ENCODE results near the gene GNB1. TPM values are rescaled to one million over a fixed set of nuclear protein-coding genes. Genes with fewer than 3 reads are reported as not detected.
A peak's percentile ranks its signal among the peaks of the same experiment; 100 is the strongest.

Gene GNB1
- total and polyA plus RNA-seq, 10 of the 15 experiments (the other 5 are each of a cell fraction or from before 2014, with no cell fraction given), result 23.0 to 392 (median 93.9) TPM

GRCh38 chr1:1910651-1911331 is 19.9 kb upstream of the GNB1 start (continued):
- TF ChIP-seq PBX3 (IDR thresholded peaks at IDR 0.05; ENCODE audit: insufficient replicate concordance, low read depth, low read length) (no peak), KAT2A (conservative IDR thresholded peaks at IDR 0.05; ENCODE audit: control insufficient read depth, low read depth, low read length) (no peak), CBX3 (IDR thresholded peaks at IDR 0.05; ENCODE audit: borderline replicate concordance, low read depth) (no peak), SKIL (IDR thresholded peaks at IDR 0.05; ENCODE audit: low read depth, poor library complexity, severe bottlenecking) (no peak), SUPT20H (IDR thresholded peaks at IDR 0.05; ENCODE audit: borderline replicate concordance, control insufficient read depth, low read depth, low read length) (no peak)

- H3K9me3 ChIP-seq (replicated peaks; ENCODE audit: control insufficient read depth, insufficient read depth, low read length), result no peaks in the 10 kb centered on the region
- ChIA-PET CTCF (interaction anchor here (1.0 to 2.5 kb wide), 5 partner anchors 13 to 232 kb away, joined by 3 to 11 read pairs (median 6); partner anchors contain the start of genes CDK11A and NADK), POLR2A (interaction anchor here (0.6 to 3.0 kb wide), 5 partner anchors 15 to 516 kb away, joined by 3 to 14 read pairs (median 4); partner anchors contain the start of genes CCNL2 and NADK), RAD21 (ENCODE audit: unreplicated experiment) (no interaction called here), SMC1A (ENCODE audit: uncharacterized antibody, unreplicated experiment) (interaction anchor here (1.2 kb wide), 2 partner anchors 21 to 136 kb away, joined by 3 to 4 read pairs; no protein-coding TSS in a partner anchor)
- BruUV-seq (replicated peaks), result no TSS peak
- DNase-seq (ENCODE audit: low read depth, low spot score) (no peak), ATAC-seq (no peak), FAIRE-seq (no peak)
- in situ Hi-C loops (cut with MboI), result no loop called here
- H3K79me2 ChIP-seq (ENCODE audit: control insufficient read depth, insufficient read depth, low read length), result no peaks in the 10 kb centered on the region
- H3K4me2 ChIP-seq (ENCODE audit: control insufficient read depth, insufficient read depth), result peak overlapping the region; percentile 75
- 66% methylated on average over 6 of the region's 6 CpGs for WGBS (ENCODE audit: insufficient coverage, insufficient replicate concordance, low lambda C conversion rate, missing lambda C conversion rate)
- peaks cover 22% of the 10 kb centered on the region for H3K4me1 ChIP-seq (ENCODE audit: control insufficient read depth, insufficient read depth, low read length)
- H2AFZ ChIP-seq (ENCODE audit: control insufficient read depth, low read depth, low read length), result no peak overlapping the region
- H3K27me3 ChIP-seq (replicated peaks in 1 of 2; ENCODE audit: control insufficient read depth in 2 of 2, insufficient read depth in 2 of 2, low read length in 1 of 2), result no peaks in the 10 kb centered on the region
- no peak overlapping the region for H3K4me3 ChIP-seq
- H3K9ac ChIP-seq (ENCODE audit: control insufficient read depth, insufficient read depth, low read length), result peak overlapping the region; percentile 44; the same call in 1 of the 2 replicates
- H4K20me1 ChIP-seq (ENCODE audit: control insufficient read depth, insufficient read depth), result no peaks in the 10 kb centered on the region
- intact Hi-C loops (cut with micrococcal nuclease; ENCODE audit: unreplicated experiment), result no loop called here
- no peaks in the 10 kb centered on the region for H3K36me3 ChIP-seq (ENCODE audit: control insufficient read depth in 2 of 2, insufficient read depth in 2 of 2, low read length in 1 of 2)
- no peak for TF ChIP-seq ZBTB33 (IDR thresholded peaks at IDR 0.05)
- no peak for TF ChIP-seq RAD51 (IDR thresholded peaks at IDR 0.05)
- no peak for TF ChIP-seq BHLHE40 (IDR thresholded peaks at IDR 0.05; ENCODE audit: borderline replicate concordance in 1 of 2, low read depth in 2 of 2, low read length in 1 of 2)
- TF ChIP-seq EZH2 (IDR thresholded peaks at IDR 0.05; ENCODE audit: borderline replicate concordance, control insufficient read depth, low read depth, low read length), result no peak
- TF ChIP-seq FOXK2 (IDR thresholded peaks at IDR 0.05), result no peak
- TF ChIP-seq CTCF (IDR thresholded peaks at IDR 0.05 in 2 of 3, conservative IDR thresholded peaks at IDR 0.05 in 1 of 3; ENCODE audit: control insufficient read depth in 2 of 3, extremely low read depth in 1 of 3, insufficient read depth in 1 of 3, low read depth in 3 of 3, low read length in 3 of 3), result no peak
- TF ChIP-seq SRF (IDR thresholded peaks at IDR 0.05; ENCODE audit: low read depth in 2 of 2, low read length in 2 of 2), result no peak
- H3K27ac ChIP-seq (ENCODE audit: control insufficient read depth, insufficient read depth), result no peak overlapping the region
Measured at GRCh38 chr1:1910033-1910465, 19.2 kb upstream of the GNB1 start.

Data from GM12878 (cell line).